ENCODE measurements around the gene SBNO1.

- TF ChIP-seq, protein P1, sequence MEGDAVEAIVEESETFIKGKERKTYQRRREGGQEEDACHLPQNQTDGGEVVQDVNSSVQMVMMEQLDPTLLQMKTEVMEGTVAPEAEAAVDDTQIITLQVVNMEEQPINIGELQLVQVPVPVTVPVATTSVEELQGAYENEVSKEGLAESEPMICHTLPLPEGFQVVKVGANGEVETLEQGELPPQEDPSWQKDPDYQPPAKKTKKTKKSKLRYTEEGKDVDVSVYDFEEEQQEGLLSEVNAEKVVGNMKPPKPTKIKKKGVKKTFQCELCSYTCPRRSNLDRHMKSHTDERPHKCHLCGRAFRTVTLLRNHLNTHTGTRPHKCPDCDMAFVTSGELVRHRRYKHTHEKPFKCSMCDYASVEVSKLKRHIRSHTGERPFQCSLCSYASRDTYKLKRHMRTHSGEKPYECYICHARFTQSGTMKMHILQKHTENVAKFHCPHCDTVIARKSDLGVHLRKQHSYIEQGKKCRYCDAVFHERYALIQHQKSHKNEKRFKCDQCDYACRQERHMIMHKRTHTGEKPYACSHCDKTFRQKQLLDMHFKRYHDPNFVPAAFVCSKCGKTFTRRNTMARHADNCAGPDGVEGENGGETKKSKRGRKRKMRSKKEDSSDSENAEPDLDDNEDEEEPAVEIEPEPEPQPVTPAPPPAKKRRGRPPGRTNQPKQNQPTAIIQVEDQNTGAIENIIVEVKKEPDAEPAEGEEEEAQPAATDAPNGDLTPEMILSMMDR (IDR thresholded peaks at IDR 0.05; ENCODE audit: insufficient read depth, low read length, poor library complexity, severe bottlenecking): no peak
- TF ChIP-seq EZH2phosphoT487 (conservative IDR thresholded peaks at IDR 0.05; ENCODE audit: low read length): no peak
Observed at GRCh38 chr12:123401753-123402683, 37.4 kb upstream of the SBNO1 start.
